Gastrocnemius medialis (tissue), 4 donors: Measurements from ENCODE around the gene ARHGAP42.

Experiments
- POLR2A ChIP-seq, 2 donors: fragments of 450-650 bp; IDR thresholded peaks; one replicate each; pipeline ENCODE4 v1.6.1; 2017; ENCODE audit warnings: antibody characterized with exemption in 2 of 2, mild to moderate bottlenecking in 2 of 2, moderate library complexity in 2 of 2
- TF ChIP-seq, protein P1 (sequence below), 5 experiments: fragments of 450-650 bp in 3 of 5; fragments of 200-600 bp in 2 of 5; sonication (generic) in 2 of 5; IDR thresholded peaks in 4 of 5; conservative IDR thresholded peaks in 1 of 5; 1 replicate in 4 of 5; 2 replicates in 1 of 5; pipeline ENCODE4 v1.5.1; 2016 to 2019; ENCODE audit warnings: antibody characterized with exemption in 5 of 5, mild to moderate bottlenecking in 3 of 5, moderate library complexity in 3 of 5

- TF ChIP-seq, protein P1, sequence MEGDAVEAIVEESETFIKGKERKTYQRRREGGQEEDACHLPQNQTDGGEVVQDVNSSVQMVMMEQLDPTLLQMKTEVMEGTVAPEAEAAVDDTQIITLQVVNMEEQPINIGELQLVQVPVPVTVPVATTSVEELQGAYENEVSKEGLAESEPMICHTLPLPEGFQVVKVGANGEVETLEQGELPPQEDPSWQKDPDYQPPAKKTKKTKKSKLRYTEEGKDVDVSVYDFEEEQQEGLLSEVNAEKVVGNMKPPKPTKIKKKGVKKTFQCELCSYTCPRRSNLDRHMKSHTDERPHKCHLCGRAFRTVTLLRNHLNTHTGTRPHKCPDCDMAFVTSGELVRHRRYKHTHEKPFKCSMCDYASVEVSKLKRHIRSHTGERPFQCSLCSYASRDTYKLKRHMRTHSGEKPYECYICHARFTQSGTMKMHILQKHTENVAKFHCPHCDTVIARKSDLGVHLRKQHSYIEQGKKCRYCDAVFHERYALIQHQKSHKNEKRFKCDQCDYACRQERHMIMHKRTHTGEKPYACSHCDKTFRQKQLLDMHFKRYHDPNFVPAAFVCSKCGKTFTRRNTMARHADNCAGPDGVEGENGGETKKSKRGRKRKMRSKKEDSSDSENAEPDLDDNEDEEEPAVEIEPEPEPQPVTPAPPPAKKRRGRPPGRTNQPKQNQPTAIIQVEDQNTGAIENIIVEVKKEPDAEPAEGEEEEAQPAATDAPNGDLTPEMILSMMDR (IDR thresholded peaks at IDR 0.05 in 4 of 5, conservative IDR thresholded peaks at IDR 0.05 in 1 of 5), result no peak
- no peak for TF ChIP-seq POLR2A (IDR thresholded peaks at IDR 0.05)
These were observed 40.3 kb downstream of the ARHGAP42 start for GRCh38 chr11:100727410-100727809.
